NK-92 treated with Interleukin-12 subunit alpha and Interleukin-12 subunit beta, amount 100 ng/mL, for 24 hours (cell line): ENCODE measurements around the gene MFSD6.
"Not testable (repeated sequence)": the region's sequence is repeated elsewhere in the genome, so short reads cannot be mapped to it uniquely, and the experiment has no call there.

Experiments used
- DNase-seq: peaks from one replicate; lab custom pipeline; 2025; lab: John Stamatoyannopoulos, UW

MFSD6 gene

DNA sequence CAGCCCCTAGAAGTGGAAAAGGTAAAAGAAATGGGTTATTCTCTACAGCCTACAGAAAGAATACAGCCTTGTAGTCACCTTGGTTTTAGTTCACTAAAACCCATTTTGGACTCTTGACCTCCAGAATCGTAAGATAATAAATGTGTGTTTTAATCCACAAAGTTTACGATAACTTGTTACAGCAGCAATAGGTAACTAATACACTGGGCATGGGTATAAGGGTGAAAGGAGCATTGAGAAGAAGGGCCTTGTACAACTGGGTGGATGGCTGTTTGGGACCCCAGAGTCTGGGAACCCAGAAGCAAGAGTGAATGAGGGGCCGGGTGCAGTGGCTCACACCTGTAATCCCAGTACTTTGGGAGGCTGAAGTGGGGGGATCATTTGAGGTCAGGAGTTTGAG is 2.2 kb upstream of the MFSD6 start:
- DNase-seq: no peak

DNA sequence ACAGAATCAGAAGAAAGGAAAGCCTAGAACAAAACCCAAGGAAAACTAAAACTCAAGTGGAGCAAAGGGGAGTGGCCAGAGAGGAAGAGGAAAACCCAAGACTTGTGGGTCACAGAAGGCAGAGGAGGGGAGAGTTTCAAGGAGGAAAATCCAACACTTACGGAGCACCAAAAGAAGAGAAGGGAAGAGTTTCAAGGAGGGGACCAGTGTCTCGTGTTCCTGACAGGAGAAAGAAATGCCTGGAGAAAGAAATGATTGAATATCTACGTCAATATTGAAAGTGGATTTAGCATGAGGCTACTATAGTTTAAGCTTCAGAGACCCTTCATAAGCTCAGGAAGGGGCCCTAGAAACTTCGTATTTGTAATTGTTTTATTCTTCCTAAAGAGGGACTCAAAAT is 1.4 kb upstream of the MFSD6 start:
- no peak for DNase-seq

- no peak for DNase-seq
These were observed 901 bp upstream of the MFSD6 start for GRCh38 chr2:190407246-190407661.

DNA sequence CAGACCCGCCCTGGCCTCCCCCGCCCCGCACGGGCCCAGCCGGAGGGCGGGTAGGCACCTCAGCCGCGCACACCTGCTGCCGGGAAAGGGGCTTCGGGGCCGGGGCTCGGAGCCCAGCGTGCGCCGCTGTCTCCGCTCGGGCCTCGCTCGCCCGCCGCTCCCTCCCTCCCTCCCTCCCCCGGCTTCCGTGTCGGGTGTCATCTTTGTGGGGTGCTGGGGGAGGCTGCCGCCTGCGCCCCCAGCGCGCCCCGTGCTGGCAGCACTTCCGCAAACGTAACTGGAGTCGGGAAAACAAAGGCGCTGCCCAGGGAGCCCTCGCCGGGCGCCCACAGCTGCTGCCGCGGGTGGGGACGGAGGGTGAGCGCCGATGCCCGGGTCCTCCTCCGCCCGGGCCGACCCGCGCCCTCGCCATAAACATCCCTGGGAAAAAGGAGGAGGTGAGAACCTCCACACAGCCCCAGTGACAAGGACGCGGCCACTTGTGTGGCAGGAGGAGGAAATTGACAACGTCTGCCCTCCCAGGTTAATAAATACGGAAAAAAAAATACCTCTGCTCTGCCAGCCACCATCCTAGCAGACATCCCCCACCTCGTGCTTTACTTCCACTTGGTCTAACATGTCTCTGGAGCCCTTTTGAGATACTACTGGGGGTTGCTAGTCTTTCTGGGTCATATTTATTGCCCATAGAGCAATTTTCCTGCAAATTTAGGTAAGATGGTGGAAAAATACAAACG is 550 bp downstream of the MFSD6 start:
- DNase-seq: peak; percentile 40

DNA sequence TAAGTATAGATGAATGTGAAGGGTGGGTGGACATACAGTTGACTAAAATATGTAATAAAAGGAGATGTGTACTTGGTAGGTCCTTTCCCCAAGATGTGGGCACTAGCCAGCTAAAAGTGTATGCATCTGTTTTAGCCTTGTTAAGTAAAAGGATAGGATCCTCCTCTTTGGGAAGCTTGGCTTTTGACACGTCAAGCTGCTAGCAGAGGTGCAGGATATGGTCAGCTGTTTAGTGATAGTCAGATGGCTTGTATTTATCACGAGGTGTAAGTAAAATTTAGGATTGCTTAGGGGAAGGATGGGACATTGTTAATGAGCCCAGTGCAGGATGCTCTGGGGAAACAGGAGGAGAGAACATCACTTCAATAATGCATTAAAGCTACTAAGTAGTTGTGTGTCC is 1.5 kb downstream of the MFSD6 start:
- no peak for DNase-seq

DNA sequence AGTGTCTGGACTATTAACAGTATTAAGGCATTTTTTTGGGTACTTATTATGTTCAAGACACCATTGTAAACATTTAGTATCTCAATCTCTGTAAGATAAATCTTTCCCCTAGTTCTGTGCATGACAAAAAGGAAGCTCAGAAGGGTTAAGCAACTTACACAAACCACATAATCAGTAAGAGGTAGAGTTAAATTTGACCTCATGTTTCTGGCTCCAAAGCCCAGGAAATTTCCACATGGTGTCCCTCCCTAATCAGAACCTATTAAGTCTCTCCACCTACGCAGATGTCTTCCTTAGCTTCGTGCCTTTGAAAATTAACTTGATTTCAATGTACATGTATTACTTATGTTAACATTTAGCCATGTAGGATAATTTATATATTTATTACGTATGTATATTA is 2.0 kb downstream of the MFSD6 start:
- DNase-seq: no peak

DNA sequence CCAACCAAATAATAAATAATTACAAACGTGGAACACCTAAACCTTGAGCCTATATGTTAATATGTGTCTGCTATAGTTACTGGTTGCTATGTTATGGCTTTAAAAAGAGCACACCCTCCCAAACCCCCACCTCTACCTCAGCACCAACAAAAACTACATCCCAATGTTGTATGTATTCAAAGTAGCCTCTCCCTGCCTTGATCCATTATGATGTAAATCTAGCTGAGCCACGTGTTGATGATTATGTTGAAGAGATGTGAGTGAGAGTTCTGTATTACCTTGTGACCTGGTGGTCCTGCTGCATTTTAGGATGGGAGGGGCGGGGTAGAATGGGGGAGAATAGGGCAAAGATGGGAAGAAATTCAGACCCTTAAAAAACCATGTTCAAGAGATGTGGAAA is 4.8 kb downstream of the MFSD6 start:
- no peak for DNase-seq

DNA sequence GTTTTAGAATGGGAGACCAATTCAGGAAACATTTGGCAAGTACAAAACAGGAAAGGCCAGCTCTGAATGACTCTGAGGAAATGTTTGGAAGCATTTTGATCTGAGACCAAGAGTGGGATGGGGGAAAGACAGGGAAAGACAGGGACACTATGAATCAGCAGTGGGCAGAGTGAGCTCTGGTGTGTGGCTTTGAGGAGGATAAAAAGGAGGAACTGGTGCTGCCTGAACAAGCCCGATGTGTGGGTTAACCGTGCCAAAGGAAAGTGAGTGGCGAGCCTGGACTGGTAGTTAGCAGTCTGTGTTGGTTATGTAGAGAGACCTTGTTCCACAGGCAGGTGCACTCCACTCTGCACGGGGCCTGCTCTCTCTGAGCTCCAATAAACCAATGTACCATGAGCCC is 5.3 kb downstream of the MFSD6 start:
- DNase-seq: no peak

- DNase-seq: no peak
These were observed 7.1 kb downstream of the MFSD6 start for GRCh38 chr2:190415251-190415650.

DNA sequence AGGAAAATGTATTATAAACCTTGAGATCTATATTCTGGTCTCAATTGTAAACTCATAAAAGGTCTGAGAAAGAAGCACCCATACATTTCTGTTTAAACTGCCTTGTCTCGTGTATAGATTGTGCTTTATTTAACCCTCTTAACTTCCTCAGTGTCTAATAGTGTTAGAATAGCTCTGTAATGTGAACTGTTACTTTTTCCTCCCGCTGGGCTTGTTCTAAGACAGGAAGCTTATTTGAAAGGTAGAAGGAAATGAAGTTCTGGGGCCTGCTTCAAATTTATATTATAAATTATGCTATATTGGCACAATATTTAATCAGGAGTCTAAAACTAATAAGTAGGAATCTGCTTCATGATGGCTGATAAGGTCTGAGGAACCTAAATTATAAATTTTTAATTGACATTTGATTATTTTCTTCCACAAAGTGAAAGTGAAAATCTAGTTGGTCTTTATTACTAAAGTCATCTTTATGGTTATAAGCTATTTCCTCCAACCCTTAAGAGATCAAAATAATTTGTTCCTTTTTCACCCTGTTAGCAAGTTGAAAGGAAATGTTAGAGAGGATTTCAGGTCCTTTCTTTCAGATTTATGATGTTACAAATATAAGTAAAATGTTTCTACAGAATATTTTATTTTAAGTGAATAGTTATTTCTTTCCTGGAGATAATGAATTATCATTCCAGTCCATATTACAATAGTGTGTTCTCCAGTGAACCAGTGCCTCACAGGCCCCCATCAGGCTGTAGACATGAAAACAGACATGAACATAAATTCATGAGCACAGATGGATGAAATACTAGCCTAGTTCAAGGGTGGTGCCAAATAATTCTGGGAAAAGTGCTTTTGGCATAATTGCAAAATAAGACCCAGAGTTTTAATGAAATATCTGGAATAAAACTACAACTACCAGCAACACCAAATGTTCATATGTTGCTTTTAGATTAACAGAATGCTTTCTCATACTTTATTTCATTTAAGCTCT is 7.9 kb downstream of the MFSD6 start:
- no peak for DNase-seq

GRCh38 chr2:190417045-190417842 is 9.1 kb downstream of the MFSD6 start:
- DNase-seq: no peak

GRCh38 chr2:190418727-190419126 is 10.6 kb downstream of the MFSD6 start:
- no peak for DNase-seq

DNA sequence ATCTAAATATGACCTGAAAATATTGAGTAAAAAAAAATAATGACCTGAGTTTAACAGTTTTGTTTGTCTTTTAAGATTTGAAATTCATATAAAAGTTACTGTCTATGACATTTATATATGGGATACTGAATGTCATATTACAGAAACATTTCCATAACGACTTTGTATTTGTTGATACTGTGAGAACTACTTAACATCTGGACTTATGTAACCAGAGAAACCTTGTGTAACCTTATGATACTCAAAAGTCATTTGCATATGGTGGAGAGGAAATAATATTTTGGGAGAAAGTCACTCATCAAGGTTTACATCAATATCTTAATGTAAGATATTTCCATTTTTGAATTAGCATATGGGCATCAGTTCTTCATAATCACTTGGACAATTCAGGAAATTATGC is 12.6 kb downstream of the MFSD6 start:
- no peak for DNase-seq

GRCh38 chr2:190425221-190425866 is 17.2 kb downstream of the MFSD6 start:
- no peak for DNase-seq

- no peak for DNase-seq
These were observed 17.9 kb downstream of the MFSD6 start for GRCh38 chr2:190425883-190426658.

DNA sequence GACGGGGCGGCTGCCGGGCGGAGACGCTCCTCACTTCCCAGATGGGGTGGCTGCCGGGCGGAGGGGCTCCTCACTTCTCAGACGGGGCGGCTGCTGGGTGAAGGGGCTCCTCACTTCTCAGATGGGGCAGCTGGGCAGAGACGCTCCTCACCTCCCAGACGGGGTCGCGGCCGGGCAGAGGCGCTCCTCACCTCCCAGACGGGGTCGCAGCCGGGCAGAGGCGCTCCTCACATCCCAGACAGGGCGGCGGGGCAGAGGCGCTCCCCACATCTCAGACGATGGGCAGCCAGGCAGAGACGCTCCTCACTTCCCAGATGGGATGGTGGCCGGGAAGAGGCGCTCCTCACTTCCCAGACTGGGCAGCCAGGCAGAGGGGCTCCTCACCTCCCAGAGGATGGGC is 22.7 kb downstream of the MFSD6 start:
- not testable (repeated sequence) for DNase-seq

- DNase-seq: no peak
These were observed 23.8 kb downstream of the MFSD6 start for GRCh38 chr2:190431907-190432306.

GRCh38 chr2:190432567-190433231 is 24.5 kb downstream of the MFSD6 start:
- DNase-seq: no peak

- DNase-seq: no peak
These were observed 27.0 kb downstream of the MFSD6 start for GRCh38 chr2:190435031-190435670.

- no peak for DNase-seq
These were observed 28.4 kb downstream of the MFSD6 start for GRCh38 chr2:190436557-190436956.
